Stimulated activated CD4-positive, alpha-beta T cell treated with anti-CD3 and anti-CD28 coated beads, TNF-alpha, amount 100 ng/mL, for 4 hours (primary cell): Measurements from ENCODE around the gene OPN1MW2.
"Not testable (repeated sequence)": the region's sequence is repeated elsewhere in the genome, so short reads cannot be mapped to it uniquely, and the experiment has no call there.

Source experiments
- DNase-seq, 3 experiments: peaks; one replicate each; pipeline ENCODE4 v3.0.0-alpha.2; 2020; ENCODE audit warnings: low read depth in 3 of 3

Gene OPN1MW2

DNA sequence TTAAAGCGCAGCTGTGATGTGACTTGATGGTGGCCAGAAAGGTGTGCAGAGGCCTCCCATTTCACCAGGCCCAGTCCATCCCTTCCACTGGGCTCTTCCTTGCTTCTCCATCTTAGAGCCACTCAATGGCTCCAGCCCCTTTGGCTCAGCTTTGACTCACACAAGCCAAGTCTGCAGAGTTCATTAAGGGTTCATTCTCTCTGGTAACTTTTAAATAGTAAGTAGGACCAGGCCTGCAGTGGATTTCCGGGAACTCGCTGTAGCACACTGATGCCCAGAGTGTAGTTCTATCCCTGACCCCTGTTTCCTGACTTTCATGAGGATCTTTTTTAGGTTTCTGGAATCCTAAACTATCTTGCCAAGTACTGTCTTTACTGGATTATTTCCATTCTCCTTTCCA, 49.7 kb downstream of the OPN1MW2 start:
- not testable (repeated sequence) for DNase-seq
